ENCODE results near the gene S100A2.

S100A2 gene

DNA sequence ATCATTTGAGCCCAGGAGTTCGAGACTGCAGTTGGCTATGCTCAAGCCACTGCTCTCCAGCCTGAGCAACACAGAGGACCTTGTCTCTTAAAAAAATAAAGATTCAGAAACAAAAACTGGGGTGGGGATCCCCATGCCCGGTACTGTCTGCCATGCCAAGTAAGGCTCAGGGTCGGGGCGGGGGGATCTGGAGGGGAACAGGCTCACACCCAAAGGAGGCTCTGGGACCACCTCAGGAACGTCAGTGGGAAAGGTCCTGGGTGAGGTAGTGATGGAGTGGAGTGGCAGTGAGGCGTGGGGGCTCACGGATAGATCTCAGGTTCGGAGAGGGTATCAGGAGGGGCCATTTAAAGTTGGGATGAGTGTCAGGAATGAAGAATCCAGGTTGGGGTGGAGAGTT, 19.3 kb downstream of the S100A2 start:
- DNase-seq: no peak

DNA sequence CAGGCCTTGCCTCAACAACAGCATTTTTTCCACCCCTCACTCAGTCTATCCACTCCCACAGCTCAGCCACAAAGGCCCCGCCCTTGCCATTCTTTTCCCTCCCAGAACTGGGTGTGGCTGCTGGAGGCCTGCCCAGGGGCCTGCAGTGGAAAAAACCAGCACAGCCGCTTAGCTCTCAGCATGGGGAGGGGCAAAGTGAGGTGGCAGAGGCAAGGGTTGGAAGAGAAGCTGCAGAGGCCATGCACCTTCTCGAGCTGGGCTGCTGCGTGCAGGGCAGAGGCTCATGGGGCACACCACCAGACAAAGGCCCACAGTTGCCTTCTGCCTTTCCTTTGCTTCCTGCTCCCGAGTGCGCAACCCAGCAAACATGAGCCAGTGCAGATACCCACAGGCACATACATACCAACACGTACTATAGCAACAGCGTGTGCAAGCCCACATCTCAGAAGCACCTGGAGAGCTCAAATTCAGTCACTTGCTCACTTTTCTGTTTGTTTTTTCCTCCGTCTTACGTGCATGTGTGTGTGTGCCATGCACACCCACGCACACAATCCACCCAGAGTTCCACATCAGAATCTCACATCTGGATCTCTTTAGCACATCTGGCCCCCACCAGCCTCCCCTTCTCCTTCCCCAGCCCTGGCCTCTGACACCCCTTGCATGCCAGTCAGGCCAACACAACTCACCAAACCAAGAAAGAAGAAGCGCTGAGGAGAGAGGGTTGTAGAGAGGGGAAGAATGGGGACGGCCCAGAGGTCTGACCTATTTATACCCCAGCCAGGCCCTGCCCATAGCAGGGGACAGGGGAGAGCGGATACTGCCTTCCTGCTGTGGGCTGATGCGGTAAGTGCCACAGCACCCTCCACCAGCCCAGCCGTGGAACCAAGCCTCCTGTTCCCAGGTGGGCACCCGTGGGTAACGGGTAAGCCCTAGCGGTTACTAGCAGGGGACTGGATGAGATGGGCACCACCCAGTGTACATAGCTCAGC, 20.3 kb downstream of the S100A2 start, which contains the start of gene S100A4:
TSS of gene S100A4 (minus strand) at position 740 of the 989 bp plus-strand sequence. CDS start 1,012 bp downstream, outside the sequence.
- peak; percentile 78 for DNase-seq

DNA sequence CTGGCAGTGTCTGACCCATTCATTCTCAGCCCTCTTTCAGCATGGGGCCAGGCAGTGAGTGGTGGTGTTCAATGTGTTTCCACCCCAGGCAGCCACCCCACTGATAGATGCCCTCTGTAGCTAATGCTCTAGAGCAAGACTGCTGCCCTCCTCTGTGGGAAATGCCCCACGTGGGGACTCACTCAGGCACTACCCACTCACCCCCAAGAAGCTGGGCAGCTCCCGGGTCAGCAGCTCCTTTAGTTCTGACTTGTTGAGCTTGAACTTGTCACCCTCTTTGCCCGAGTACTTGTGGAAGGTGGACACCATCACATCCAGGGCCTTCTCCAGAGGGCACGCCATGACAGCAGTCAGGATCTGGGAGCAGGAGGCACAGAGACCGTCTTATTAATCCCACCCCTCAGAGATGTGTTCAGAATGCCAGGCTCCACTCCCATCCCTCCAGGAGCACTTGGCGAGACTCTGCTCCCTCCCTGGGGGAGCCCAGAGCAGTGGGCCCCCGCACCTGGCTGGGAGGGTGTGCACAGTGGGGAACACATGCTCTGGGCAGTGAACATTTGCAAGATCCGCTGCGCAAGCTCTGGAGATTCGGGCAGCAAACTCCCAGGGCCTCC, 21.1 kb downstream of the S100A2 start:
- DNase-seq: no peak

DNA sequence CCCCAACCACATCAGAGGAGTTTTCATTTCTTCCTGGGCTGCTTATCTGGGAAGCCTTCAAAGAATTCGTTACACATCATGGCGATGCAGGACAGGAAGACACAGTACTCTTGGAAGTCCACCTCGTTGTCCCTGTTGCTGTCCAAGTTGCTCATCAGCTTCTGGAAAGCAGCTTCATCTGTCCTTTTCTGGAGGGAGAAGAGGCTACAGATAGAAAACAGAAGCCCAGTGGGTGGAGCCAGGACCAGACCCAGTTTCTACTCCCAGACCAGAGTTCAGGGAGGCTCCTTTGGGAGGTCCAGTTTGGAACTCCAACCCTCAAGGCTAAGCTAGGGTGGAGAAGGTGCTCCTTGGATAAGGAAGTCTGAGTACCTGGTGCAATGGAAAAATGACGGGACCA, 21.9 kb downstream of the S100A2 start:
- DNase-seq: no peak

DNA sequence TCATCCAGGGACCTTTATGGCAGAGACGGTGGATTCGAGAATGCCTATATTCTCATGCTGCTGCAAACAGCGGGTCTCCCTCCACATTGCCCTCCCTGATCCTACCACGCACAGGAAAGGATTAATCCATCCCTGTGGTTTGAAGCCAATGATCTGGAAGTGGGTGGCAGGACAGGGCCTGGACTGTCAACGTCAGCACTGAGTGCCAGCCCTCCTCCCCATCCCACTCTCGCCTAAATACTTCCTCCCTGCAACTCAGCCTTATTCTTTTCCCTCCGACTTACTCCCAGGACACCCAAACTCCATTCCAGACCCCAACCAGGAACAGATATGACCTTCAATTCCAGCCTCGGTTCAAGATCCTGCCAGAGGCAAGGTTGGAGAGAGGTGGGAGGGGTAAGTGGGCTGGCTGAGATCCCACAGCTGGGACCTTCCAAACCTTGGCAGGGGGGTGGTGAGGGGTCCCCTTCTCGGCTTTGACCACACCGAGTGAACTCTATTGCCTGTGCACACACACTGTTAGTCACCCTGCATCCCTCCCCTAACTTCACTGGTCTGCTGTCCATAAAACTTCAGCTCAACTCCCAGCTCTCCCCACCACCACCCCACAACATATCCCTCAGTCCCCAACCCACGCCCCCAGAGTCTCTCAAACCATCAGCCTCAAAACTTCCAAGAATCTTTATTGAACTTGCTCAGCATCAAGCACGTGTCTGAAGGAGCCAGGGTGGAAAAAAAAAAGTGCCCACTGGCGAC, 22.5 kb downstream of the S100A2 start:
- no peak for DNase-seq

DNA sequence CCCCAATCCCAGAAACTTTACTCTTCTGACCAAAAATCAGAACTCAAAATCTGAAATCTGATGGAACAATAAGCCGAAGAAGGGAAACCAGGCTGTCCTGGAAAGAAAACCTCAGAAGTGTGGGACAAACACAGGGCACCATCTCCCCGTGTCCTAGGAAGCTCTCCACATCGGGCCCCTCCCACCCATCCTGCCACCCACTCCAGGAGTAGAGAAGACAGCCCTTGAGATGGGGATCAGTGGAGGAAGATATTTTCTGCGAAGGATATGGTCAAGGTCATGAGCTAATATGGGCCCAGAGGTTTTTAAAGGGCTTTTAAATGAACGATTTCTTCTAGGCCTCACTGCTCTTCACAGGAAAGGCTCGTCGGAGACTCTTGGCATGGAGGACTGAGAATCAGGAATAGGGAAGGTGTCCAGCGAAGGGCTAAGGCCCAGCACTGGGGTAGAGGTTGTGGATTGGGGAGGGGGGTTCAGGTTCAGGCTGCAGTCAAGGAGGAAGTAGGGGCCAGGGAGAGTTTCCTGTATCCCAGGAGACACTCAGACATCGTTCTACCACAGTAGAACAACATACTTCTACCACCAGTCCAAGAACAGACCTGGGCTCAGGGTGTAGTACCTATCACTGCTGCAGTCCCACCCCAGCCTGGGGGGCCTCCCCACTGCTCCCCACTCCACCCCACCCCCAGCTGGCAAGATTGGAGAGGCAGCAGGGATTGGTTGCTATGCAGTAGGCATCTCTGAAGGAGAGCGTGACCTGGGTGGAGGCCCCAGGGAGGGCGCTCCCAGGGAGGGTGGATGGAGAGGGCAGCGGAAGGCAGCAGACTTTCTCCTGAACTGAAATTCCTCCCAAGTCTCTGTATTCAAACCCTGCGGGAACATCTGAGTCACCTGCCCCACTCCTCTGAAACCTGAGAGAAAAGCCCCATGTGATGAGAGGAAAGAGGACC, 23.7 kb downstream of the S100A2 start:
- DNase-seq: no peak

DNA sequence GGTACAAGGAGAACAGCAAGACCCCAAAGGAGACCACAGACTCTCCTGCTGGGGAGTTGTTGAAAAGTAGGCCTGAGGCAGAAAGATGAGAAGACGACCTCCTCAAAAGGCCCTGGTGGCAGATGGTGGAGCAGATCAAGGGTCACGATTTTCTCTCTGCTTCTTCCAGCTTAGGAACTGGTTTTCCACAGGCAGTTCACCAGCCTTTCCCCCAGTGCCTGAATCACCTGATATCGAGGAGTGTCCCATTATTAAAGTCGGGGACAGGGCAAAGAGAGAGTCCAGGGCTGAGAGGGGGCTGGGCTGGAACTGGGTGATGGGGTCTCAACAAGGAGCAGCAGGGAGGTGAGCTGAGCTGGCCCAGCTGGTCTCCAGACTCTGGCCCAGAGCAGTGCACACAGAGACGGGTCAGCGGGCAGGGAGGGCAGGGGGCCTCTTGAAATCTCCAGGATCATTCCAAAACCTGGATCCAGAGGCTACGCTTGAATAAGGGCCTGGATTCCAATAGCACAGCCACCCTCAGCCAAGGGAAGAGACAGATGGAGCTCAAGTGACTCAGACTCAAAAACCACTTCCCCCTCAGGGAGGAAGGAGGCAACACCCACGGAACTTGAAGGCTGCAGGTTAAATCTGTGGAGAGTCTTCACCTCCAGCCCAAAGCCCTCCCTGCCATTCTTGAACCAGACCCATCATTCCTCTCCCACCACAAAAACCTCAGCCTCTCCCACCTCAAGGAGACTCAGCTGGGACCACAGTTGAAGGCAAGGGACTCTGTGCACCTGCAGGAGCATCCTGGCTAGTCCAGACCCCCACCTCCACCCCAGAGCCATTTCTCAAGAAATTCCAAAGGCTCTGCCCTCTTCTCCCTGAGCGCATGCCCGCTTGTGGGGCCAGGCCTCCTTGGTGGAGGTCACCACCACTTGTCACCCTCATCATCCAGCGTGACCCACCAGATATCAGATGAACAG, 25.0 kb downstream of the S100A2 start, which contains the start of gene S100A5:
TSS of gene S100A5 (minus strand) at position 541 of the 968 bp plus-strand sequence. CDS start 743 bp downstream, outside the sequence.
- peak; percentile 51 for DNase-seq

DNA sequence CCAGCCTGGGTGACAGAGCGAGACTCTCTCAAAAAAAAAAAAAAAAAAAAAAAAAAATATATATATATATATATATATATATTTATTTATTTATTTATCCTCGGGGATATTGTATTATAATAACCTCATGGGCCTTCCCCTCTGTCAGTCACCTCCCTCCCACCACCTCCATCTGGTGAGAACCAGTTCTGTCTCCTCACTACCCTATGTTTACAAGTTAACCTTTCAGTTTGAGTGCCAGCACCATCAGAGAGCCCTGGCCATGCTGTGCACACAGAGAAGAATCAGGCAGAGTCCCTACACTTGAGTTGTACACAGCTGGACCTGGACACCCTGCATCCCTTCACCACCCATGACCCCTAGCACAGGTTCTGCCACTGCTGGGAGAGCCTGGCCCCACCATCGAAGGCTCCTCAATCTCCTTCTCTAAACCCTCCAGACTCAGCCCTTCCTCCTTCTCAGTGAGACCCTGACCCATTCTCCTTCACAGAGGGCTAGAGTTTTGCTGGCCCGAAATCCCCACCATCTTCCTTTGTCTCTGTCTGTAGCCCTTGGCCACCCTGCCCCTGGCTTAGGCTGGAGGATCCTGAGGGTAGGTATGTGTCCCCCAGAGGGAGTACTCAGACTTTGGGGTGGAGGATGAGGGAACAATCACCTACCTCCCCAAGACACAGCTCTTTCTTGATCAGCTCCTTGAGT, 26.1 kb downstream of the S100A2 start:
- DNase-seq: no peak

DNA sequence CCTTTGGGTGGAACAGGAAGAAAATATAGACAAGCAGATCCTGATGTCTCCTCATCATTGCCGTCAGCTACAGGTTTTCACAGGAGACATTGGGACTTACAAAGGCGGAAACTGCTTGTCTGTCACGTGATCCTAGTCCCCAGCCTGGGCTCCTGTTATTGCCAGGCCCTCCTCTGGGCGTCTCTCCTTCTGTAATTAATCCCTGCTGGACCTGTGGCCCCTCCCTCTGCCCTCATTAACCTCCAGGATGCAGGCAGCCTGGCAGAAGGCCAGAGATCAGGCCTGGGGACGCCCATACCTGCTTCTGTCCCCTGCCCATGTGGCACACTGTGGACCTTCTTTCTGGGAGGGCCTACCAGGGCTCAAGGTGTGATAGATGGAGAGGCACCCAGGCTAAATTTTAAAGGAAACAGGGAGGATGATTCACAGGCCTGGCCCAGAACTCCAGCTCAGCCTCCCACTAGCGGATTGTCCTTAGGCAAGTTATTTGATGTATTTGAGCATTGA, 27.3 kb downstream of the S100A2 start:
- no peak for DNase-seq

DNA sequence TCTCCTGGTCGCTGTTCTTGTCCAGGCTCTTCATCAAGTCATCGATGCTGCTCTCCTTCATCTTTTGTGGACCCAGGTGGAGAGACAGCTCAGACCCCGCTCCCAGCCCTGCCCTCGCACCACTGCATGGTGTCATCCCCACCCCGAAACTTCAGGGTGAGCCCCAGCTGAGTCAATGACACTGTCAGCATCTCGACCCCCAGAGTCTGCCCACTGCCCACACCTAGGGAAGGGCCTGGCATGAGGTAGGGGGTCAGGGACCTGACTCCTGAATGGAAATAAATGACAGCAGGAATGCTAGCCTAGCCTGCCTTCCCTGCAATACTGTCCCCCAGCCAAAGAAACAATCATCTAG, 28.3 kb downstream of the S100A2 start:
- no peak for DNase-seq

DNA sequence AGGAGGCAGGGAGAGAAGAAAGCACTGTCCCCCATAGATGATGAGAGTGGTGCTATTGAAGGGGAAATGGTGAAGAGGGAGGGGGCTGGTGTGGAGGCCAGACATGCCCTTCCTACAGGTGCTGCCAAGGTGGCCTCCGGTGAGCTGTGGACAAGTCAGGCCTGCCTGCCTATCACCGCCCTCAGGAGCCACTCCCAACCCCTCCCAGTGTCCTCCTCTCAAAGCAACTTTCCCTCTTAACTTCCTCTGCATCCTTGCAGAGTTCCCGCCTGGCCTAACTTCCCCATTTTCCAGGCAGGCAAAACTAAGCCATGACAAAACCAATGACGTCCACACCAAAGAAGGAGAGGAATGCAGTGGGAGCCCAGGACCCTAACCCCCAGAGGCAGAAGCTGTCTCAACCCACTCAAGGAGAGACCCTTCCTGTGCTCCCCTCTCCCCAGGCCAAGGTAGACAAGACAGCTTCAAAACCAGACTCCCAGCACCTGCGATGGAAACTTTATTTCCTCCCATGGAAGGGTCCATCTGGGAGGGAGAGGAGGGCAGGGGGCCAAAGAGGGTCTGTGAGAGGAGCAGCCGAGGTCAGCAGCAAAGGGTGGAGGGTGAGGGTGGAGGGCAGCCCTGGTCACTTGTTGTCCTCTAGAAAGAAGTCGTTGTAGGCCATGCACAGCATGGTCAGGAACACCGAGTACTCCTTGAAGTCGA, 28.8 kb downstream of the S100A2 start:
- no peak for DNase-seq

DNA sequence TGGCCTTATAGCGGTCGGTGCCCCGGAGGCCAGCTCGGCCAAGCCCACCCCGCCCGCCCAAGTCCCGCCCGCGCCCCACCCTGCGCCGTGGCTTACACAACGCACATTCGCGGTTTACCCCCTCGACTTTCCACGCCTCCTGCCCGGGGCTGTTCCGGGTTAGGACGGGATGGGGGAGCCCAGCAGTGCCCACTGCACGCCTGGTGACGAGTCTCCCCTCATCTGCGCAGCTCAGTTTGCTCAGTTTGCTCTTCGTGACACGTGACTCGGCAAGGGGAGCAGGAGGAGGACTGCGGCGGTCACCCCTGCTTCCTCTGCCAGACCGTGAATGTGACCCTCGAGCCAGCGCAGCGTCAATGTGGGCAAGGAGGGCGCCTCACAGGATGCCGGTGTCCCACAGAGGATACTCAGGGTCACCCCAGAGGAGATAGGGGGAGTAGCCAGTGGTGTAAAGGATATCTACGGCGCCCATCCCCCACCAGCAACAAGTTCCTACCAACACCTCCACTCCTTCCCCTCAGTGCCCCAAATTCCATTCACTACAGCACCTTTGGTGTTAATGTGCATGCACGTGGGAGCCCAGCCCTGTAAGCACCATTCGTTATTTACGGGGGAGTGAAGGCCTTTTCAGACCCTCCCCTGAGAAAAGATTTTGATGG, 29.5 kb downstream of the S100A2 start:
- DNase-seq: peak; percentile 79

DNA sequence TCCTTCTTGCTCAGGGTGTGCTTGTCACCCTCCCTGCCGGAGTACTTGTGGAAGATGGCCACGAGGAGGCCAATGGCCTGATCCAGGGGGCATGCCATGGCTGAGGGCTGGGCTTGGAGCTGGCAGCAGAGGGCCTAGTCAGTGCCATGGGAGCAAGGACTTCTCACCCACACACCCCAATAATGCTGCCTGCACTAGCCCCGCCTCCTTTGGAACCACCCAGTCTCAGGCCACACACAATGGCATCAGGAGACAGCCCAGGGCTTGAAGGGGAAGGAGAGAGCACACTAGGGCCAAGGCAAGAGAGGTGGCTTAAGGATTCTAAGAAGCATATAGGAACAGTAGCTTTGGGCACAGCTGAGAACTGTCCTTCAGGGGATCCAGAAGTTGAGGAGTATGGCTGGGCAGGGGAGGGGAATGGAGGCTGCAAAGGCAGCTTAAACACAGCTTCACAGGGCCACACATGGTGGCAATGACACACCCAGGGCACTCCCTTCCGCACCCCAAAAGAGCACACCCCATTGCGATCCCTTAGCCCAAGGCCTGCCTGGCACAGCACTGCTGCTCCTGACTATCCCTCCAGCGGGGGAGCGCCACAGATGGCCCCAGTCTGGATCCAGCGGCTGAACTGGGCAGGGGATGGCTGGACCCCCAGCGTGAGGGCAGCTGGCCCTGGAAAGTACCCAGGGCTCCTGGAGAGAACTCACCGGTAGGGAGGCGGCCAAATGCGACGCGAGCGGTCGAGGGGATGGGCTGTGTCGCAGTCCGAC, 30.2 kb downstream of the S100A2 start, which contains the start of gene S100A6:
TSS of gene S100A6 (minus strand) at position 750 of the 770 bp plus-strand sequence. CDS start at position 98, 652 bp downstream.
- DNase-seq: peak; percentile 60

DNA sequence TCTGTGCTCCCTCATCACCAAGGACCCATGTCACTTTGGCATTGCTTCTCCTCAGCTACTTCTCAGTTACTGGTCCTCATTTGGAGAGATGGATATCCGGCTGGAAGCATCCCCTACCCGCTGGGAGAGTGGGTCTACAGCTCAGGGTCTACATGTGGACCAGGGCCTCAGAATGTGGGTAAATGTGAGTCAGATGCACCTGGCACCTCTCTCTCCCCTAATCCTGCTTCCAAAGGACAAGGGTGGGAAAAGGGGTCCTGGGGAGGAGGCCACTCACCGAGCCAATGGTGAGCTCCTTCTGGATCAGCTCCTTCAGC, 30.8 kb downstream of the S100A2 start:
- DNase-seq: no peak

DNA sequence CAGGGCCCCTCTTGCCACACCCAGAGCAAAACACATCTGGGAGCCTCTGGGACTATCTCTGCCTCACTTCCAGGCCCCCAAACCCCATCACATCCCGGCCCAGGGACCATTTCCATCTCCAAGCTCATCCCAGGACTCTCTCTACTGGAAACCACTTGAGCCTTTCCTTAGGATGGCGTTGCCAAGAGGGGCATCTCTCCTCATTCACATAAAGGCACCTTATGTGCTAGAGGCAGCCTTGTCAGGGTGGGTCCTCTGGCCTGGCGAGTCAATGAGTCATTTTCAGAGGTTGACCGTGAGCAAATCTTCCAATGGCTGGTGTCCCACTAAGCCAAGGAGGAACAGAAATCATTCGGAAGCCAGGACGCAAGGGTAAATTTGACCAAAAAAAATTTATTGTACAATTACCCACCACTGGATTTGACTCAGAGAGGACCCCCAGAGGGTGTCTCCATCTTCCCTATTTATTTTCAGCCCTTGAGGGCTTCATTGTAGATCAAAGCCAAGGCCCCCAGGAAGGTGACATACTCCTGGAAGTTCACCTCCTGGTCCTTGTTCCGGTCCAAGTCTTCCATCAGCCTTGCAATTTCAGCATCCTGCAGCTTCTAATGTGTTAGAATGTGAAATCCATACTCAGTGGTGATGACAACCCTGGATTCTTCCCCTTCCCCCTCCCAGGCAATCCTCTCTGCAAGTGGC, 31.3 kb downstream of the S100A2 start:
- no peak for DNase-seq

DNA sequence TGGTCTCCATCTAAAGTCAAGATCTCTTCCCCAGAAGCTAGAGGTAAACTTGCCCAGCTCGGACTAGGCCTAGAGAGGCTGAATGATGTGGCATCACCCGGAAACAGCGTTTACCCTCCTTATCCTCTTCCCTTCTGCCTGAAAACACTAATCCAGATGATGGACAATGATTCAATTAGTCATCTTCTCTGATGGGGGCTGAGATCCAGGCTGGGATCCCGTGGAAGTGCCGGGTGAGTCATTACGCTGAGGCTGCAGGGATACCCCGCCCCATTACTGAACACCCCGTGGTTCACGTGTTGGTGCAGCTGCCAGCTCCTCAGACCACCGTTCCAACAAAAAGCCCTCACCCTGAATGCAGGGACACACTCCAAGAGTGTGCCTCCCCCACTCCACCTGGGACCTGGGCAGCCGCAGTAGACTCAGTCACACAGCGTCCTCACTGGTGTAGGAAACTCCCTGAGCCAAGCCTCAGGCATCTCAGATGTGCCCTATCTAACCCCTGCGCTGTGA, 31.9 kb downstream of the S100A2 start:
- DNase-seq: no peak
